HFFc6 (cell line): ENCODE measurements around the gene SLC25A48. TPM values are rescaled to one million over a fixed set of nuclear protein-coding genes. Genes with fewer than 3 reads are reported as not detected.
"Not testable (repeated sequence)": the region's sequence is repeated elsewhere in the genome, so short reads cannot be mapped to it uniquely, and the experiment has no call there.

Experiments
- DNase-seq: peaks from one replicate; pipeline ENCODE4 v3.0.0-alpha.2; 2018
- H3K27ac Mint-ChIP-seq: 2 replicates; pipeline ENCODE4 v1.8.0; 2020; ENCODE audit warnings: mild to moderate bottlenecking, mixed read lengths
- H3K27me3 Mint-ChIP-seq: 2 replicates; pipeline ENCODE4 v1.8.0; 2021; ENCODE audit warnings: mild to moderate bottlenecking, moderate library complexity, mixed read lengths; ENCODE audit not compliant: insufficient read depth
- H3K36me3 Mint-ChIP-seq: 2 replicates; pipeline ENCODE4 v1.8.0; 2021; ENCODE audit warnings: low read depth, mixed read lengths
- H3K4me1 Mint-ChIP-seq: 2 replicates; pipeline ENCODE4 v1.8.0; 2020; ENCODE audit warnings: low read depth, mixed read lengths
- H3K4me3 Mint-ChIP-seq: 2 replicates; pipeline ENCODE4 v1.8.0; 2020; ENCODE audit warnings: mild to moderate bottlenecking, moderate library complexity, mixed read lengths
- H3K9me3 Mint-ChIP-seq: 2 replicates; pipeline ENCODE4 v1.8.0; 2020; ENCODE audit warnings: mild to moderate bottlenecking, mixed read lengths
- total RNA-seq, 6 experiments: library from RNA; stranded (reverse); fragmentation: NEBNext Ultra II Directional; extraction: Animal tissue kit (Norgen Biotek cat#: 25700); gene quantifications; 2 replicates in 1 of 6; 3 replicates in 5 of 6; pipeline ENCODE4 v1.2.3, GENCODE V29; 2021
- TF ChIP-seq, protein P1 (sequence below): fragments of 200-600 bp; sonication (generic); IDR thresholded peaks from 2 replicates; pipeline ENCODE4 v1.5.0; 2021; ENCODE audit warnings: antibody characterized with exemption, mild to moderate bottlenecking

SLC25A48 gene
- total RNA-seq, 6 experiments from 2014 or later = not detected

DNA sequence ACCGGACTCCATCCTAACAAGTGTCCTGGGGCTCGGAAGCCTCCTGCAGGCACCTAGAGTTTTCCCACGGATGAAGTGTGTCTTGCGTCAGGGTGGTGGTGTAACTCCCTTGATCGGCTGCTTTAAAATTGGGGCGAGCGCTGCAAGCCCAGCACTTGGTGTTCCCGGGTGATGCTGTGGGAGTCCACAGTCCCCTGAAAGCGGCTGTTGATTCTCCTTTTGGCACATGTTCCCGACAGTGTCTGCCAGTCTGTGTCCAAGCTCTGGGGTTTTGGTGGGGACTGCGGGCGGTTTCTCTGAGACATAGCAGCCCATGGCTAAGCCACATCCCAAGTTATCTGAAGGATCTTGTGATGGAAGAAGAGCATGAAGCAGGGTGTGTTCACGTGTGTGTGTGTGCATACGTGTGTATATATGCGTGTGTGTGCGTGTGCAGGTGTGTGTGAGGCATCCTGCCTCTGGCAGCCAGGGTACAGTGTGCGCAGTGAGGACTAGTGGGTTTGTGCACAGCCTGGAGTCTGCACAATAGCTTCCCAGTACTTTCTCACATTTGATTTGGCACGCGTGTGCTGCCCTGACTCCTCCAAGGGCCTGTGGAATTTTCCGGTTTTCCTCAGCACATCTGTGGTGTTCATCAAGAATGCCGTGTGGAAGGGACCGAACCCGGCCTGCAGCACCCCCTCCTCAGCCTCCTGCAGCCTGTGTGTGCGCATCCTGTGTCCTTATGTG lies 16.9 kb downstream of the SLC25A48 start:
- H3K27me3 Mint-ChIP-seq = peaks cover 26% of the 10 kb centered on the region
- TF ChIP-seq, protein P1, sequence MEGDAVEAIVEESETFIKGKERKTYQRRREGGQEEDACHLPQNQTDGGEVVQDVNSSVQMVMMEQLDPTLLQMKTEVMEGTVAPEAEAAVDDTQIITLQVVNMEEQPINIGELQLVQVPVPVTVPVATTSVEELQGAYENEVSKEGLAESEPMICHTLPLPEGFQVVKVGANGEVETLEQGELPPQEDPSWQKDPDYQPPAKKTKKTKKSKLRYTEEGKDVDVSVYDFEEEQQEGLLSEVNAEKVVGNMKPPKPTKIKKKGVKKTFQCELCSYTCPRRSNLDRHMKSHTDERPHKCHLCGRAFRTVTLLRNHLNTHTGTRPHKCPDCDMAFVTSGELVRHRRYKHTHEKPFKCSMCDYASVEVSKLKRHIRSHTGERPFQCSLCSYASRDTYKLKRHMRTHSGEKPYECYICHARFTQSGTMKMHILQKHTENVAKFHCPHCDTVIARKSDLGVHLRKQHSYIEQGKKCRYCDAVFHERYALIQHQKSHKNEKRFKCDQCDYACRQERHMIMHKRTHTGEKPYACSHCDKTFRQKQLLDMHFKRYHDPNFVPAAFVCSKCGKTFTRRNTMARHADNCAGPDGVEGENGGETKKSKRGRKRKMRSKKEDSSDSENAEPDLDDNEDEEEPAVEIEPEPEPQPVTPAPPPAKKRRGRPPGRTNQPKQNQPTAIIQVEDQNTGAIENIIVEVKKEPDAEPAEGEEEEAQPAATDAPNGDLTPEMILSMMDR = no peak
- no peaks in the 10 kb centered on the region for H3K4me1 Mint-ChIP-seq
- no peak overlapping the region for H3K4me3 Mint-ChIP-seq
- H3K36me3 Mint-ChIP-seq = no peaks in the 10 kb centered on the region
- no peaks in the 10 kb centered on the region; the same call in 1 of the 2 replicates for H3K9me3 Mint-ChIP-seq
- no peak for DNase-seq
- no peak overlapping the region for H3K27ac Mint-ChIP-seq

DNA sequence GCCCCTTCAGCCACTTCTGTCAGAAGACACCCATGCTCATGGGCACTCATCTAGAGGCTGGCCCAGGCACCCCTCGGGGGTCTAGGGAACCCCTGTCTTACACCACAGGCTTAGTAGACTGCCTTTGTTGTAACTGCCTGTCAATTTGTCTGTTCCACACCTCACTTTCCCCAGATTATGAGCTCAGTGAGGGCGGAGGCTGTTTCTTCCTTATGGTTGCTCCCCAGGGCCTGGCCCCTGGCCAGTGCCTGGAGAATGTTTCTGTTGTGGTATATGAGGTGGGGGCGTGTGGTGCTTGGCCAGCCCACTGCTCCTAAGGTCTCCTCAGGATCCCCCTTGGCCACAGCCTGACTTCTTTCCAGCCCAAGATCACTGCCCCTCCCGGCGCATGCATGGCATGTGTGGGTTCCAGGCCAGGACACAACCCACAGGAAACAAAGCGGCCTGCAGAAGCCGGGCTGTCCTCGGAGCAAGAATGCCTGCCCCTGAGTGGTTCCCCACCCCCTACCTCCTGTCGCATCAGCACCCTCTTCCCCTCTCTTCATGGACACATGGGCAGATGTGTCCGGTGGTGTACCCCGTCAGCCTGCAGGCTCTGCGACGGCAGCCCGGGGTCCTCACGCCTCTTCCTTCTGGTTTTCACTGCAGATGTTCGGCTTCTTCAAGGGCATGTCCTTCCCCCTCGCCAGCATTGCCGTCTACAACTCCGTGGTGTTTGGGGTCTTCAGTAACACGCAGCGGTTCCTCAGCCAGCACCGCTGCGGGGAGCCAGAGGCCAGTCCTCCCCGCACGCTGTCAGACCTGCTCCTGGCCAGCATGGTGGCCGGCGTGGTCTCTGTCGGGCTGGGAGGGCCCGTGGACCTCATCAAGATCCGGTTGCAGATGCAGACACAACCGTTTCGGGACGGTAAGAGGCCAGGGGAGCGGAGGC lies 17.7 kb downstream of the SLC25A48 start:
- Mint-ChIP-seq H3K27me3 (peaks cover 30% of the 10 kb centered on the region), H3K27ac (no peak overlapping the region), H3K9me3 (no peaks in the 10 kb centered on the region; the same call in 1 of the 2 replicates), H3K36me3 (no peaks in the 10 kb centered on the region), H3K4me1 (no peaks in the 10 kb centered on the region), H3K4me3 (no peak overlapping the region)
- TF ChIP-seq, protein P1 = no peak
- no peak for DNase-seq

DNA sequence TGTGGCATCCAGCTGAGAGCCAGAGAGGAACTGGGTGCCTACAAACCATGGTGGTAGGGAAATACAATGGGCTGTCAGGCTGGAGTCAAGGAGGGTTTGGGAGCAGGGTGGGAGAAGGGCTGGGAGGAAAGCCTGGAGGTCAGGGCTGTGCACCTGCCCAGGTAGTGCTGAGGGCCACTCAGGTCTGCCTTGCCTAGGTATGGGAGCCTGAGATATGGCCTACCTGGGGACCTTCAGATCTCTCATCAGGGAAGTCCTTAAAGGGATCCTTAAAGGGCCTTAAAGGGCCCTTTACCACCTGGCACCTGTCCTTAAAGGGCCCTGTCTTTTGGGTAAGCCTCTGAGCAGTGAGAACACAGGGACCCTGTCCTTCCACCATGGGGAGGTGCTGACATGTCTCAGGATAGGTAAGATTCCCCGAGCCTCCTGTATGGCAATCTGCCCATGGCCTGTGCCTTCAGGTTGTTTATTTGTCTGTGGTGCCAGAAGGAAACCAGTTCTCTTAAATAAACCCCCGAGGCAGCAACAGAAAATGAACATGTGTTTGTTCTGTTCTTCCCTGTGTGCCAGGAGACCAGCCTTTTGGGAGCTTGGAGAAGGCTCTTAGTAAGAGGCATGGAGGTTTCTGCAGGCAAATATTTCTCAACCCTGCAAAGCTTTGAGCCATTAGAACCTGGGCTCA lies 23.3 kb downstream of the SLC25A48 start:
- H3K36me3 Mint-ChIP-seq = no peaks in the 10 kb centered on the region
- H3K9me3 Mint-ChIP-seq = no peaks in the 10 kb centered on the region; the same call in 1 of the 2 replicates
- peaks cover 21% of the 10 kb centered on the region for H3K27me3 Mint-ChIP-seq
- no peak overlapping the region for H3K4me3 Mint-ChIP-seq
- TF ChIP-seq, protein P1 = no peak
- no peak for DNase-seq
- no peak overlapping the region for H3K27ac Mint-ChIP-seq
- H3K4me1 Mint-ChIP-seq = no peaks in the 10 kb centered on the region

DNA sequence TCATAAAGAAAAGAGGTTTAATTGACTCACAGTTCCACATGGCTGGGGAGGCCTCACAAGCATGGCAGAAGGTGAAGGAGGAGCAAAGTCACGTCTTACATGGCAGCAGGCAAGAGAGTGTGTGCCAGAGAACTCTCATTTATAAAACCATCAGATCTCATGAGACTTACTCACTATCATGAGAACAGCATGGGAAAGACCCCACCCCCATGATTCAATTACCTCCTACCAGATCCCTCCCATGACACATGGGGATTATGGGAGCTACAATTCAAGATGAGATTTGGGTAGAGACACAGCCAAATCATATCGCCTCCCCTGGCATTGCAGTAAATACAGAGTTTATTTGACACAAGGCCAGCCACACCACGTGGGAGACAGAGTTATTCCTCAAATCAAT lies 24.7 kb downstream of the SLC25A48 start:
- H3K4me3 Mint-ChIP-seq, H3K27ac Mint-ChIP-seq, H3K36me3 Mint-ChIP-seq, H3K9me3 Mint-ChIP-seq, DNase-seq, H3K4me1 Mint-ChIP-seq: not testable (repeated sequence)
- peaks cover 20% of the 10 kb centered on the region for H3K27me3 Mint-ChIP-seq

DNA sequence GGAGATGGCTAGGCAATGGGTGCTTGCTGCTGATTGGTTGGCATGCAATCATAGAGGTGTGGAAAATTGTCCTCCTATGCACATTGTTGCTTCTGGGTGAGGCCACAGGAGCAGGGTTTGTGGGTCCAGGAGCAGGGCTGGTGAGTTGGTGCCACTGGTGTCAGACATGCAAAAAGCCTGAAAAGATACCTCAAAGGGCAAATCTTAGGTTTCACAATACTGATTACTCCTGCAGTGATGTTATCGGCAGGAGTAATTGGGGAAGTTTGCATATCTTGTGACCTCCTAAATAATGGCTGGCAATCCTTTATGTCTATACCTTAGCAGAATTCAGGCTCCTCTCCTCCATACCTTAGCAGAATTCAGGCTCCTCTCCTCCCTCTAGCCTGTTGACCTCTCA lies 25.2 kb downstream of the SLC25A48 start:
- TF ChIP-seq, protein P1 = no peak
- DNase-seq = no peak
- Mint-ChIP-seq H3K27me3 (peaks cover 17% of the 10 kb centered on the region), H3K4me1 (no peaks in the 10 kb centered on the region), H3K9me3 (no peaks in the 10 kb centered on the region; the same call in 1 of the 2 replicates), H3K36me3 (no peaks in the 10 kb centered on the region), H3K4me3 (no peak overlapping the region), H3K27ac (no peak overlapping the region)
